ENCODE results near the gene RPP25. TPM values are rescaled to one million over a fixed set of nuclear protein-coding genes. Genes with fewer than 3 reads are reported as not detected.

Gene RPP25
- total and polyA plus RNA-seq, 4 experiments from 2014 or later, result 2.6 to 2.8 (median 2.7) TPM

DNA sequence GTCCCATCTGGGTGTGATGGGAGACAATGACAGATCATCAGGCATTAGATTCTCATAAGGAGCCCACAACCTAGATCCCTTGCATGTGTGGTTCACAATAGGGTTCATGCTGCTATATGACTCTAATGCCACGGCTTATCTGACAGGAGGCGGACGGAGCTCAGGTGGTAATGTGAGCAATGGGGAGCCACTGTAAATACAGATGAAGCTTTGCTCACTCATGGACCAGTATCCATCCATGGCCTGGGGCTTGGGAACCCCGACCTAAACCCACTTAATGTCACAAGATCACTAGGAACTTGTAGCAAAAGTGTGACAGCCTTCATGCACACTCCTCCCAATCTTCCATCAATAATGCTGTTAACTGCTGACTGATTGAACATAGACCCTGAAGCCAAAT, 47.9 kb downstream of the RPP25 start:
- no peak overlapping the region for H3K4me3 ChIP-seq (ENCODE audit: low read length in 2 of 2)
- Mint-ChIP-seq H3K27me3 (no peaks in the 10 kb centered on the region), H3K4me1 (peaks cover 21 to 43% (median 31%) of the 10 kb centered on the region in 4 donors), H3K36me3 (peaks cover 11 to 34% of the 10 kb centered on the region in 2 donors), H3K9me3 (no peaks in the 10 kb centered on the region), H3K4me3 (peak overlapping the region in 3 of 8 donors; percentile 1 to 43 (median 10)), H3K27ac (peak overlapping the region in 4 of 7 donors; percentile 25 to 69 (median 66))
- intact Hi-C loops (cut with micrococcal nuclease), result loop anchor here (5.0 kb wide), 1 partner anchor 44 kb away; no protein-coding TSS in a partner anchor
- no peak for DNase-seq
- no peaks in the 10 kb centered on the region for H3K9me3 ChIP-seq (ENCODE audit: control insufficient read depth in 1 of 2, low read length in 2 of 2)
- H3K27me3 ChIP-seq (ENCODE audit: insufficient read depth, low read length), result no peaks in the 10 kb centered on the region
- ChIA-PET CTCF (ENCODE audit: partially characterized antibody) (interaction anchor here (1.2 to 10.4 kb wide), 3 partner anchors 34 to 66 kb away, joined by 3 to 136 read pairs (median 4); partner anchors contain the start of gene ULK3), POLR2A (ENCODE audit: partially characterized antibody) (interaction anchor here (0.6 to 10.8 kb wide), 5 partner anchors 15 to 118 kb away, joined by 3 to 155 read pairs (median 3); partner anchors contain the start of genes COX5A, MPI and ULK3)
- peaks cover 26% of the 10 kb centered on the region for H3K4me1 ChIP-seq (ENCODE audit: insufficient read depth, low read length)
- H3K36me3 ChIP-seq (ENCODE audit: insufficient read depth, low read length), result peaks cover 7% of the 10 kb centered on the region
- H3K27ac ChIP-seq (ENCODE audit: low read depth, low read length), result no peak overlapping the region

DNA sequence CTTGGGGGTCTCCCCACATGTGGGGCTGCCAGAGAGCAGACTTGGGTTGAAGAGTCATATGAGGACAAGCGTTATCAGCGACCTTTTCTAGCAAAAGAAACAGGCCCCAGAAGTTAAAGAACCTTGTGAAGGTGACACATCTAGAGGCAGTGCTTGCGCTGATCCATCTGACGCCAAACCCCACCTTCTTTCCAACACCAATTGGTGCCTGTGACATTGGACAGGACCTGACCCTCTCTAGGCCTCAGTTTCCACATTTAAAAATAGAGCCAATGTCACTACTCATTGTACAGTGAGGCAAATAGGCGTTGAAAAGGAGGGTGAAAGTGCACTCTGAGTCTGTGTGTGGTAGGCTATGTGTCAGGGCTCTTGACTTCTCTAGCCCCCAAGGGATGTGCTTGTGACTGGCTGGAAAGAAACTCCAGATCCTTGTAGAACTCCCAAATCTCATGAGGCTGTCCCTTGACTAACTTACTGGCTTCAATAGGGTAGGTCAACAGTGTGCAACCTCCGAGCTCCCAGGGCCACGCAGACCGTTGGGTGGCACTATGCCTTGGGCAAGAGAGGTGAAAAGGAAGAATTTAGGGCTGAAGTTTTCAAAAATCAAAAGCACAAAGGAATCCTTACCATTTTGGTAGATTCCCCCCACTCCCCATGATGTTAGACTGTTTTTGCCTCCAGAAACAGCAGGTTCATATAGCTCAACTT, 49.3 kb downstream of the RPP25 start:
- no peaks in the 10 kb centered on the region for H3K9me3 Mint-ChIP-seq
- no peaks in the 10 kb centered on the region for H3K27me3 Mint-ChIP-seq
- intact Hi-C loops (cut with micrococcal nuclease), result loop anchor here (5.0 kb wide), 1 partner anchor 45 kb away; no protein-coding TSS in a partner anchor
- Histone ChIP-seq H3K27ac (ENCODE audit: low read depth, low read length) (peak overlapping the region; percentile 83), H3K36me3 (ENCODE audit: insufficient read depth, low read length) (peaks cover 15% of the 10 kb centered on the region), H3K27me3 (ENCODE audit: insufficient read depth, low read length) (no peaks in the 10 kb centered on the region), H3K4me1 (ENCODE audit: insufficient read depth, low read length) (peaks cover 26% of the 10 kb centered on the region), H3K4me3 (ENCODE audit: low read length in 2 of 2) (peak overlapping the region; percentile 61 to 94), H3K9me3 (ENCODE audit: control insufficient read depth in 1 of 2, low read length in 2 of 2) (no peaks in the 10 kb centered on the region)
- H3K36me3 Mint-ChIP-seq, result peaks cover 12 to 39% of the 10 kb centered on the region in 2 donors
- H3K4me3 Mint-ChIP-seq, result peak overlapping the region; percentile 96 to 100 (median 99)
- H3K4me1 Mint-ChIP-seq, result peaks cover 21 to 44% (median 32%) of the 10 kb centered on the region in 4 donors
- H3K27ac Mint-ChIP-seq, result peak overlapping the region; percentile 92 to 99 (median 98)
- DNase-seq, result no peak
- CTCF ChIA-PET (ENCODE audit: partially characterized antibody), result interaction anchor here (0.6 to 10.4 kb wide), 19 partner anchors 10 to 137 kb away, joined by 3 to 136 read pairs (median 4); partner anchors contain the start of gene ULK3
- POLR2A ChIA-PET (ENCODE audit: partially characterized antibody), result interaction anchor here (0.8 to 10.8 kb wide), 19 partner anchors 11 to 292 kb away, joined by 3 to 155 read pairs (median 7); partner anchors contain the start of genes CLK3, COX5A, MPI and SCAMP2

DNA sequence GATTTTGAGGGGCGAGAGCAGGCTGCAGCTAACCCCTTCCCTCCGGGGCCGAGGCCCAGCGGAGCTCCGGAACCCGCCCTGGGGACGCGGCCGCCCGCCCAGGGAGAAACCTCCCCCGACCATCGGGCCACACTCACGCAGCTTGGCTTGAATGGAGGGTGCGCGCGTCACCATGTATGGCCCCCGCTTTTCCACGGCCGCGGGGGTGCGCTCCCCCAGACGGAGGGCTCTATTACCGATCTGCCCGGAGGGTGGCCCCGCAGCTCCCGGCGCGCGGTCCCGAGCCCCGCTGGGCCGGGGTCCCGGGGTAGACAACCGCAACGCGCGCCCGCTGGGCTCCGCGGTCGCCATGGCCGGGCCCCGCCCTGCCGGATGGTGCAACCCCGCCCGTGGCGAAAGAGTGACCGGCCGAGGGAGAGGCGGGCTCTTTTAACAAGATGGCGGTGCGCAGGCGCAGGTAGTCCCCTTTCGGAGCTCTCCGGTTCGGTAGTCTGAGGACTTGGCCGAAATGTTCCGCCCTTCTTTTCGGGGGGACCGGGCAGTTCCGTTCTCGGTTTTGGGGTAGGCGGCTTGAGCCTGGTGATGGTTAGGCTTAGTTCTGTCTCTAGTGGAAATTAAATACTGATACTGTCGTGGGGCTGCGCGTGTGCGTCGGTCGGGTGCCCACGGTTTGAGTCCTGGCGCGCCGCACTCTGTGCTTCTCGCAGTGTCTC, 50.0 kb downstream of the RPP25 start, which contains the start of gene FAM219B:
Gene FAM219B (minus strand): TSS at position 402 of the 713 bp plus-strand sequence. CDS start 51 bp downstream, at position 351.
- peak within 1 kb of the TSS; percentile 83 for H3K27ac ChIP-seq (ENCODE audit: low read depth, low read length)
- CTCF ChIA-PET (ENCODE audit: partially characterized antibody), result interaction anchor here (0.6 to 10.4 kb wide), 18 partner anchors 9 to 272 kb away, joined by 3 to 136 read pairs (median 4); partner anchors contain the start of gene ULK3
- peaks cover 21% of the 10 kb centered on the region for H3K36me3 ChIP-seq (ENCODE audit: insufficient read depth, low read length)
- Mint-ChIP-seq H3K27ac (peak within 1 kb of the TSS; percentile 92 to 99 (median 98)), H3K4me1 (peaks cover 25 to 52% (median 39%) of the 10 kb centered on the region in 4 donors), H3K9me3 (no peaks in the 10 kb centered on the region), H3K4me3 (peak within 1 kb of the TSS; percentile 96 to 100 (median 99)), H3K36me3 (peaks cover 12 to 41% of the 10 kb centered on the region in 2 donors), H3K27me3 (no peaks in the 10 kb centered on the region)
- no peaks in the 10 kb centered on the region for H3K9me3 ChIP-seq (ENCODE audit: control insufficient read depth in 1 of 2, low read length in 2 of 2)
- peaks cover 32% of the 10 kb centered on the region for H3K4me1 ChIP-seq (ENCODE audit: insufficient read depth, low read length)
- POLR2A ChIA-PET (ENCODE audit: partially characterized antibody), result interaction anchor here (0.6 to 10.8 kb wide), 32 partner anchors 11 to 546 kb away, joined by 3 to 155 read pairs (median 4); partner anchors contain the start of genes CLK3, COX5A, CPLX3 and CSK
- peak; percentile 67 to 80 (median 68) for DNase-seq
- H3K27me3 ChIP-seq (ENCODE audit: insufficient read depth, low read length), result no peaks in the 10 kb centered on the region
- intact Hi-C loops (cut with micrococcal nuclease), result loop anchor here (1.0 to 5.0 kb wide), 5 partner anchors 16 to 61 kb away; partner anchors contain the start of genes COX5A, MPI and SCAMP2
- peak within 1 kb of the TSS; percentile 61 to 94 for H3K4me3 ChIP-seq (ENCODE audit: low read length in 2 of 2)

DNA sequence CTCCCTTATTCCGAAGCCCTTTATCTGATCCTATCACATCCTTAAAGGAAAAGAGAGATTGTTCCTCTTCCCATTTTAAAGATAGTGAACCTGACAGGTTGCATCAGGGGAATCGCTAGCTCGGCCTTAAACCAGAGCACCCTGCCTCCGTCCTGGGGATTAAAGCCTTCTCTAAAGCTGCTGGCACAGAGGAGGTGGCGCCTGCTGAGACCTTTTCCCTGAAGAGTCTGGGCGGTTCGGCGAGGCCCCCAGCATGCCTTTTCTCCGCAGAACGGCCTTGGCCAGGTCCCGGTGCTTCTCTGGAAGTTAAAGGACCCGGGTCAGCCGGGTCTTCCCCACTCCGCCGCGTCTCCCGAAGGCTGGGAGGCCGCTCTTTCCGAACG, 50.5 kb downstream of the RPP25 start:
- ChIA-PET CTCF (ENCODE audit: partially characterized antibody) (interaction anchor here (0.9 to 10.4 kb wide), 16 partner anchors 9 to 272 kb away, joined by 3 to 136 read pairs (median 5); partner anchors contain the start of gene ULK3), POLR2A (ENCODE audit: partially characterized antibody) (interaction anchor here (0.6 to 10.8 kb wide), 30 partner anchors 12 to 546 kb away, joined by 3 to 155 read pairs (median 4); partner anchors contain the start of genes COX5A, CPLX3, CSK and MPI)
- H3K27me3 Mint-ChIP-seq, result no peaks in the 10 kb centered on the region

More for the DNA sequence above, 50.5 kb downstream of the RPP25 start:
- peak overlapping the region; percentile 61 to 94 for H3K4me3 ChIP-seq (ENCODE audit: low read length in 2 of 2)
- Mint-ChIP-seq H3K4me1 (peaks cover 27 to 56% (median 43%) of the 10 kb centered on the region in 4 donors), H3K4me3 (peak overlapping the region; percentile 83 to 100 (median 98)), H3K36me3 (peaks cover 10 to 42% of the 10 kb centered on the region in 2 donors), H3K27ac (peak overlapping the region; percentile 90 to 94 (median 92)), H3K9me3 (no peaks in the 10 kb centered on the region)
- intact Hi-C loops (cut with micrococcal nuclease), result loop anchor here (1.0 to 5.0 kb wide), 5 partner anchors 16 to 61 kb away; partner anchors contain the start of genes COX5A, MPI and SCAMP2
- H3K9me3 ChIP-seq (ENCODE audit: control insufficient read depth in 1 of 2, low read length in 2 of 2), result no peaks in the 10 kb centered on the region
- H3K4me1 ChIP-seq (ENCODE audit: insufficient read depth, low read length), result peaks cover 38% of the 10 kb centered on the region
- peaks cover 26% of the 10 kb centered on the region for H3K36me3 ChIP-seq (ENCODE audit: insufficient read depth, low read length)
- H3K27me3 ChIP-seq (ENCODE audit: insufficient read depth, low read length), result no peaks in the 10 kb centered on the region
- peak overlapping the region; percentile 83 for H3K27ac ChIP-seq (ENCODE audit: low read depth, low read length)
- peak in 2 of 5 donors; percentile 21 to 23 for DNase-seq

Other genes starting within 250 kb of the RPP25 start
- under 1 TPM; 0.11 to 0.26 TPM for gene CYP1A1, start 231.2 kb downstream of the RPP25 start, total RNA-seq
- gene CYP1A1, start 231.2 kb downstream of the RPP25 start, polyA plus RNA-seq, result not detected
- gene CYP1A2, start 207.9 kb downstream of the RPP25 start, total RNA-seq, result not detected
- gene CYP1A2, start 207.9 kb downstream of the RPP25 start, polyA plus RNA-seq, result not detected
- gene CSK, start 174.7 kb downstream of the RPP25 start, total RNA-seq, result 100 to 1,000 TPM; 234 to 247 TPM
- 100 to 1,000 TPM in 1 of 2 donors, 10 to 100 TPM in 1; 72.5 to 125 TPM for gene CSK, start 174.7 kb downstream of the RPP25 start, polyA plus RNA-seq
- under 1 TPM; 0.23 to 0.39 TPM for gene LMAN1L, start 143.9 kb downstream of the RPP25 start, total RNA-seq
- not detected for gene LMAN1L, start 143.9 kb downstream of the RPP25 start, polyA plus RNA-seq
- not detected for gene CPLX3, start 130.1 kb downstream of the RPP25 start, total RNA-seq
- not detected for gene CPLX3, start 130.1 kb downstream of the RPP25 start, polyA plus RNA-seq
- 10 to 100 TPM; 84.9 to 88.3 TPM for gene ULK3, start 113.6 kb downstream of the RPP25 start, total RNA-seq
- 10 to 100 TPM; 33.6 to 38.5 TPM for gene ULK3, start 113.6 kb downstream of the RPP25 start, polyA plus RNA-seq
- 100 to 1,000 TPM; 132 to 138 TPM for gene SCAMP2, start 83.4 kb downstream of the RPP25 start, total RNA-seq
- 100 to 1,000 TPM; 152 to 179 TPM for gene SCAMP2, start 83.4 kb downstream of the RPP25 start, polyA plus RNA-seq
- 10 to 100 TPM; 70.4 to 73.1 TPM for gene MPI, start 66.7 kb downstream of the RPP25 start, total RNA-seq
- 10 to 100 TPM; 63.0 to 66.2 TPM for gene MPI, start 66.7 kb downstream of the RPP25 start, polyA plus RNA-seq
- gene FAM219B, start 49.9 kb downstream of the RPP25 start, total RNA-seq, result 100 to 1,000 TPM; 101 to 117 TPM
- gene FAM219B, start 49.9 kb downstream of the RPP25 start, polyA plus RNA-seq, result 10 to 100 TPM; 17.4 to 26.1 TPM
- gene COX5A, start 18.7 kb downstream of the RPP25 start, total RNA-seq, result 10 to 100 TPM; 66.8 to 74.4 TPM
- 100 to 1,000 TPM; 331 to 336 TPM for gene COX5A, start 18.7 kb downstream of the RPP25 start, polyA plus RNA-seq
- under 1 TPM; 0.26 to 0.33 TPM for gene SCAMP5, start 38.8 kb upstream of the RPP25 start, total RNA-seq
- gene SCAMP5, start 38.8 kb upstream of the RPP25 start, polyA plus RNA-seq, result under 1 TPM in 1 of 2 donors, not detected in 1; 0.15 TPM
- 10 to 100 TPM; 14.1 to 15.2 TPM for gene PPCDC, start 66.8 kb upstream of the RPP25 start, total RNA-seq
- 10 to 100 TPM in 1 of 2 donors, 1 to 10 TPM in 1; 8.5 to 12.4 TPM for gene PPCDC, start 66.8 kb upstream of the RPP25 start, polyA plus RNA-seq
- gene C15orf39, start 245.1 kb upstream of the RPP25 start, total RNA-seq, result 10 to 100 TPM; 25.9 to 27.0 TPM
- gene C15orf39, start 245.1 kb upstream of the RPP25 start, polyA plus RNA-seq, result 1 to 10 TPM in 1 of 2 donors, under 1 TPM in 1; 0.36 to 4.6 TPM

Measured in CD4-positive, alpha-beta memory T cell (primary cell).